Measurements from ENCODE around the gene ITGB4.

- TF ChIP-seq CTCF (IDR thresholded peaks at IDR 0.05): no peak
- TF ChIP-seq POLR2A (IDR thresholded peaks at IDR 0.05): no peak
These were observed 62.7 kb downstream of the ITGB4 start for GRCh38 chr17:75783803-75784472.
